ENCODE results near the gene FTCD.
"Not testable (repeated sequence)": the region's sequence is repeated elsewhere in the genome, so short reads cannot be mapped to it uniquely, and the experiment has no call there.

The FTCD gene

GRCh38 chr21:46120301-46121285, 34.8 kb downstream of the FTCD start:
- no peak for DNase-seq

- no peak for DNase-seq
These were observed 35.6 kb downstream of the FTCD start for GRCh38 chr21:46119637-46120271.

DNA sequence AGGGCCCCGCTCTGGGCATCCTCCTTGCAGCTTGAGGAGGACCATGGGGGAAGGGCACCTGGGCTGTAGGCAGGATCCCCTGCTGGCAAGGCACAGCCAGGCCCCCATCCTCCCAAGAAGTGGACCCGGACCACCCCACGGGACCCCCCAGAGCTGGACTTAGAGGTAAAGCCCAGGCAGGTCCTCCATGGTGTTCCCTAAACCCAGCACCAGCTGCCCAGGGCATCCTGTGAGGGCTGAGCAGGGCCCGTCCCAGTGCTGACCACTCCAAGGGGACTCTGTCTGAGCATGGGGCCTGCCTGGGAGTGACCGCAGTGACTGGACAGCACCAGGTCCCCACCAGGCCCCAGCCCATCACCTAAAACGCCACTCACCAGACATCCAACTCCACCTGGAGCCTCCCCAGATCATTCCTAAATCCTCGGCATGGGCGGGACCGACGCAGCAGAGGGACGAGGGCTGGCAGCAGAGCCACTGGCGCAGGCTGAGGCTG, 36.2 kb downstream of the FTCD start:
- DNase-seq: no peak

GRCh38 chr21:46118316-46119143, 36.8 kb downstream of the FTCD start:
- no peak for DNase-seq

DNA sequence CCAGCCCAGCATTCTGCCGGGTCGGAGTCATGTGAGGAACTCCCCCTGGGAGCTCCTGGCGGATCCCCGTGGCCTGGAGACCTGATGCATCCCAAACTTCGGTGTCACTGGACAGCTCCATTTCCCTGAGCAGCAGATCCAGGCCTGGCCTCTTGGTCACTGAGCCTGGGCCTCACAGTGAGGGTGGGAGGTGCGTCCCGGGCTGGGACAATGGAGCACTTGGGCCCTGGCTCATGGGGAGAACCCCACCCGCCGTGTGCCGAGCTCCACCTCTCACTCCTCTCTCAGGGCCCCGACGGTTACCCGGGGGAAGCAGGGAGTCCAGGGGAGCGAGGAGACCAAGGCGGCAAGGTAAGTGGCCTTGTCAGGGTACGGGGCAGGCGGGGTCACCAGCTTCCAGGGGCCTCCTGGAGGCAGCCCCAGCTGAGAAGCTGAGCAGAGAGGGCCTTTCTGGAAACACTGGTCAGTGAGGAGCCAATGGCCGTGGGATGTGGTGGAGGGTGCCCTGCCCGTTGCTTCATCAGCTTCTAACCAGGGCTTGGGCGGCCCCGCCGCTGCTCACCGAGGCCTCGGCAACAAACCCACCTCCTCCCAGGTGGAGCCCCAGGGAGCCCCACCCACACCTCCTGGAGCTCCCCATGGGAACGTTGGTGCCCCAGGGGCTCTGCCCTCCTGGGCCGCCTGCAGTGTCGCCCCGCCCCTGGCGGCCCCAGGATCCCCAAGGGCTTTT, 37.6 kb downstream of the FTCD start:
- no peak for DNase-seq

DNA sequence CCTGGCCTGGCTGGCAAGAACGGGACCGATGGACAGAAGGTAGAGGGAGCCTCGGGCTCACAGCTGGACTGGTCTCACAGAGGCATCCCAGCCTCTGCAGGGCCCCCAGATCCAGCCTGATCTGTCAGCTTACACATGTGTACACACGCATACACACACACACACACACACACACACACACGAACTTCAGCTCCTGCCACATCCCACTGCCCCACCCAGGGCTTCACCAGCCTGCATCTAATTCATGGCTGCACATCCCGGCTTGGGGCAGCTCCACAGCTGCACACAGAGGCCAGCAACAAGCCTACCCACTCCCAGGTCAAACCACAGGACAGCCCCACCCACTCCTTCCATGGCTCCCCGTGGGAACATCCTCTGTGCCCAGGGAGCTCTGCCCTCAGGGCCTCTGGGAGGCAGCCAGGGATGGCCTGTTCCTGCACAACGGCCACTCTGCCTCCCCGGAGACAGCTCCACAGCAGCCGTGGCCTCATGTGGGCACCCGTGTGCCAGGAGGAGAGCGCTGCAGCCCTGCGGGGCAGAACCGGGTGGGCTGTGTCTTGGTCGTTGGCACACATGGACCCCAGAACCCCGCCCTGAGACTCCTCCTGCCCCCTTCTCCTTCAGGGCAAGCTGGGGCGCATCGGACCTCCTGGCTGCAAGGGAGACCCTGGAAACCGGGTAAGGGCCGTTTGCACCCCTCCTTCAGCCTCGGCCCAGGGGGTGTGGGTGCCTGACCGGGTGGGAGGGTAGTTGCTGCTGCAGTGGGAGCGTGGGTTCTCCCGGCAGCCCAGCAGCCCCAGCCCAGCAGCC, 38.4 kb downstream of the FTCD start:
- DNase-seq: no peak

GRCh38 chr21:46116189-46116775, 39.1 kb downstream of the FTCD start:
- DNase-seq: no peak

- DNase-seq: no peak
These were observed 39.8 kb downstream of the FTCD start for GRCh38 chr21:46115441-46116188.

DNA sequence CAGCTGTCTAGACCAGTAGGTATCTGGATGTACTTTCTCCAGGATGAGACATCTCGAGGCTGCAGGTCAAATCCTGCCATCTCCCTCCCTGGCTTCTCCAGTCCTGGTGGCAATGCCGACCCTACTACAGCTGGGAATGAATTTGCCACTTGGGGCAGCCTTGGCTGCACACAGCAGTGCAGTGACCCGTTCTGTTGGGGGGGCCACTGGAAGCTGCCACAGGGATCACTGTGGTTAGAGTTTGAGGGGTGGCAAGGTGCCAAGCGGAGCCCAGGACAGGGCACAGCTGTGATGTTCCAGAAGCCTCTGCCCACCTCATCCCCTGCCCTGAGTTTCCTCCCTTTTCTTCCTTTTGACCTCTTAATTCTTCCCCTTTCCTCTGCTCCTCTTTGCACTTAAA, 40.4 kb downstream of the FTCD start:
- no peak for DNase-seq

- no peak for DNase-seq
These were observed 41.7 kb downstream of the FTCD start for GRCh38 chr21:46113497-46114176.

GRCh38 chr21:46112725-46113215, 42.6 kb downstream of the FTCD start:
- DNase-seq: no peak

DNA sequence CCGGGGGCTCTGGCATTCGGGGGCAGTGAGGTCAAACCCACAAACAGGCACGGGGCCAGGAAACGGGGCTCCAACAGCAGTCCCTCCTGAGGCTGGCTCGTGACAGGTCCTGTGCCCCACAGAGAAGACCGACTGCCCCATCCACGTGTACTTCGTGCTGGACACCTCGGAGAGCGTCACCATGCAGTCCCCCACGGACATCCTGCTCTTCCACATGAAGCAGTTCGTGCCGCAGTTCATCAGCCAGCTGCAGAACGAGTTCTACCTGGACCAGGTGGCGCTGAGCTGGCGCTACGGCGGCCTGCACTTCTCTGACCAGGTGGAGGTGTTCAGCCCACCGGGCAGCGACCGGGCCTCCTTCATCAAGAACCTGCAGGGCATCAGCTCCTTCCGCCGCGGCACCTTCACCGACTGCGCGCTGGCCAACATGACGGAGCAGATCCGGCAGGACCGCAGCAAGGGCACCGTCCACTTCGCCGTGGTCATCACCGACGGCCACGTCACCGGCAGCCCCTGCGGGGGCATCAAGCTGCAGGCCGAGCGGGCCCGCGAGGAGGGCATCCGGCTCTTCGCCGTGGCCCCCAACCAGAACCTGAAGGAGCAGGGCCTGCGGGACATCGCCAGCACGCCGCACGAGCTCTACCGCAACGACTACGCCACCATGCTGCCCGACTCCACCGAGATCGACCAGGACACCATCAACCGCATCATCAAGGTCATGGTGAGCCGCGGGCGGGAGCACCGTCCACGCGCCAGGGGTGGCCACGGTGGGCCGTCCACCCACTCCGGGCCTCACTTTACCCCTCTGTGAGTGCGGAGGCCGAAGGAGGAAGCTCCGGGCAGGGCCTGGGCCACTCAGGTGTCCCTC, 43.3 kb downstream of the FTCD start:
- DNase-seq: no peak

GRCh38 chr21:46111193-46111571, 44.2 kb downstream of the FTCD start:
- no peak for DNase-seq

DNA sequence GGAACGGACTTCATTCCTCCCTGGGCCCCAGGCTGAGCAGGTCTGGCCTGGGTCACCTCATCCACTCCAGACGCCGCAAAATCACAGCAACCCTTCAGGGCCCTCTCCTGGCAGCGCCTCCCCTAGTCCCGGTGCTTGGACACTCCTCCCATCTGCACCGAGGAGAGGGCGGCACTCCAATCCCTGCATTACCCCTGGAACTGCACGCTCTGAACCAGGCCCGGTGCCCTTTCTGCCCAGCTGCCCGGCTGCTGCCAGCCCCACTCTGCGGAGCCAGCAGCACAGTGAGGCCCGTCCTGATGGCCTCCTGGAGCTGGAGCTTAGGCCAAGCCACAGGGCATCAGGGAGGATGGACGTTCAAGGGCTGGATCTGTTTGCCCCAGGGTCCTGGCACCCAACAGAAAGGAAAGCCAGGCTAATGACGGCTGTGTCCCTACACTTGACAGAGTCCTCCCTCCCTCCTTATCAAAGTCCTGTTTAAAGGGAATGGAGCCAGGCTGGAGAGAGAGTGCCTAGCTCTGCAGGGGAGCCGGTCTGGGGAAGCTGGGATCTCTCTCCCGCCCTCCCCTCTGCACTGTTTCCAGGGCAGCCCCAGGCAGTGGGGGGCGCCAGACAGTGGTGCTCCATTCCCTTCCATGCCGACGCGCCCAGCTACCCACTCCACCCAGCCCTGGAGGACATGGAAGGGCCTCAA, 44.7 kb downstream of the FTCD start:
- DNase-seq: no peak

GRCh38 chr21:46109313-46110221, 45.8 kb downstream of the FTCD start:
- DNase-seq: no peak

DNA sequence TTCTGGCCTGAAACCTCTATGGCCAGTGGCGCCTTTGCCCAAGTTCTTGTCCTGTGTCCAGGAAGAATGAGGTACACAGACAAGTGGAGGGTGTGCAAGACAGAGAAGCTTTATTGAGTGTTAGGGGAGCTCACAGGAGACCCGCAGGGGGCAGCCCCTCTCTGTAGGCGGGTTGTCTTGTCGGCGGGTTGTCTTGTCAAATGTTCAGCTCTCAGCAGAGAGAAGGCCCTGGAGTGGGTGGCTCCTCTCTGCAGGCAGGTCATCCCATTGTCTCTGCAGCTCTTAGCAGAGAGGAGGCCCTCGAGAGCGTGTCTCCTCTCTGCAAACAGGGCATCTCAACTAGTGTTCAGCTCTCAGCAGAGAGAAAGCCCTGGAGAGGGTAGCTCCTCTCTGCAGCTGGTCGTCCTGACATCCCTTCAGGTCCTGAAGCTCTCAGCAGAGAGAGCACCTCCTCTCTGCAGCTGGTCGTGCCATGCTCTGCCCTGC, 46.5 kb downstream of the FTCD start:
- no peak for DNase-seq

- not testable (repeated sequence) for DNase-seq
These were observed 48.0 kb downstream of the FTCD start for GRCh38 chr21:46107376-46107775.

Data from NK-92 treated with Interleukin-12 subunit alpha and Interleukin-12 subunit beta, amount 100 ng/mL, for 24 hours (cell line).